RCC 7860 (cell line): ENCODE data around the gene SAMD7.

Source experiments
- DNase-seq: peaks from one replicate; pipeline ENCODE4 v3.0.0-alpha.2; 2015; ENCODE audit warnings: low spot score
- FAIRE-seq: peaks from 2 replicates; lab custom pipeline; 2012; peaks lifted over from hg19 to GRCh38; lab: Jason Lieb, UNC

Gene SAMD7

GRCh38 chr3:169911272-169911671 is at the start of gene SAMD7:
Gene SAMD7 (plus strand): TSS chr3:169911572. CDS start chr3:169919499, 7,927 bp downstream.
- FAIRE-seq (no peak), DNase-seq (no peak)

- FAIRE-seq, result no peak
- no peak for DNase-seq
Observed at GRCh38 chr3:169861871-169862270, 49.5 kb upstream of the SAMD7 start.

GRCh38 chr3:169863458-169863899 is 47.9 kb upstream of the SAMD7 start:
- DNase-seq, result peak; percentile 48
- FAIRE-seq, result peak; percentile 57

GRCh38 chr3:169864270-169864669 is 47.1 kb upstream of the SAMD7 start:
- no peak for FAIRE-seq

GRCh38 chr3:169865176-169865767 is 46.1 kb upstream of the SAMD7 start:
- no peak for FAIRE-seq
- DNase-seq, result no peak

More at GRCh38 chr3:169864270-169864669, 47.1 kb upstream of the SAMD7 start:
- DNase-seq, result no peak

- no peak for FAIRE-seq
- no peak for DNase-seq
Observed at GRCh38 chr3:169867584-169868210, 43.7 kb upstream of the SAMD7 start.

GRCh38 chr3:169868369-169868768 is 43.0 kb upstream of the SAMD7 start:
- FAIRE-seq, result no peak

GRCh38 chr3:169869484-169870220 is 41.7 kb upstream of the SAMD7 start, which contains the start of gene LRRC31:
Gene LRRC31 (minus strand): TSS chr3:169869935. CDS start chr3:169869807, 128 bp downstream.
- DNase-seq (no peak), FAIRE-seq (peak; percentile 2)

More at GRCh38 chr3:169868369-169868768, 43.0 kb upstream of the SAMD7 start:
- no peak for DNase-seq

GRCh38 chr3:169871129-169871886 is 40.1 kb upstream of the SAMD7 start:
- FAIRE-seq (no peak), DNase-seq (no peak)

- DNase-seq (no peak), FAIRE-seq (no peak)
Observed at GRCh38 chr3:169879013-169879557, 32.3 kb upstream of the SAMD7 start.

GRCh38 chr3:169879845-169880575 is 31.4 kb upstream of the SAMD7 start:
- DNase-seq, result no peak
- no peak for FAIRE-seq

GRCh38 chr3:169880576-169881250 is 30.7 kb upstream of the SAMD7 start:
- DNase-seq (no peak), FAIRE-seq (no peak)

GRCh38 chr3:169886671-169887070 is 24.7 kb upstream of the SAMD7 start:
- DNase-seq, result no peak
- FAIRE-seq, result no peak

GRCh38 chr3:169891886-169892285 is 19.5 kb upstream of the SAMD7 start:
- FAIRE-seq, result no peak
- DNase-seq, result no peak

- DNase-seq (no peak), FAIRE-seq (no peak)
Observed at GRCh38 chr3:169894110-169894509, 17.3 kb upstream of the SAMD7 start.

- no peak for DNase-seq
- FAIRE-seq, result no peak
Observed at GRCh38 chr3:169895072-169895471, 16.3 kb upstream of the SAMD7 start.

- FAIRE-seq, result no peak
- DNase-seq, result no peak
Observed at GRCh38 chr3:169897284-169897683, 14.1 kb upstream of the SAMD7 start.

- DNase-seq, result no peak
- FAIRE-seq, result no peak
Observed at GRCh38 chr3:169901453-169901852, 9.9 kb upstream of the SAMD7 start.

- DNase-seq (no peak), FAIRE-seq (no peak)
Observed at GRCh38 chr3:169905404-169905803, 6.0 kb upstream of the SAMD7 start.

- FAIRE-seq (no peak), DNase-seq (no peak)
Observed at GRCh38 chr3:169907476-169907875, 3.9 kb upstream of the SAMD7 start.
